Measurements from ENCODE around the gene TOX3.

Gene TOX3

DNA sequence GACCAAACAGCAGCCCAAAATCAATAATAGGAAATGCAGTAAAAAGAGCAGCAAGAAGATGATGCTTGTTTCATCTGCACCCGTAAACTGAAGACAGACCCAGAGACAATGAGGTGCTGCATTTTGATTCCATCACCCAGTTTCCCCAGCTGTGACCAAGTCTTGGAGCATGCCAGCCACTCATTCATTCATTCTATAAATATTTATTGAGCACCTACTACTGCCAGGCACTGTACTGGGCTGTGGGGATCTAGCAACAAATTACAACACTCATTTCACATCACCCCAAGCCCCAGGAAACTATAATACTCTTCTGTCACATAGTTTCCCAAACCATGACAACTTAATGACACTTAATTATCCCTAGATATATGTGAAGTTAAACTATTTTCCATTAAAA lies 79.2 kb downstream of the TOX3 start:
- H3K36me3 ChIP-seq (ENCODE audit: control insufficient read depth, insufficient read depth, low read length), result no peaks in the 10 kb centered on the region
- no peak overlapping the region for H3K4me3 ChIP-seq (ENCODE audit: low read length)
- H3K27ac ChIP-seq (ENCODE audit: low read depth, low read length), result no peak overlapping the region
- no peaks in the 10 kb centered on the region for H3K4me1 ChIP-seq (ENCODE audit: control insufficient read depth, insufficient read depth, low read length)
- no peak overlapping the region for H3K9ac ChIP-seq (ENCODE audit: low read length)
- no peaks in the 10 kb centered on the region for H3K27me3 ChIP-seq (ENCODE audit: control insufficient read depth, insufficient read depth, low read length)

DNA sequence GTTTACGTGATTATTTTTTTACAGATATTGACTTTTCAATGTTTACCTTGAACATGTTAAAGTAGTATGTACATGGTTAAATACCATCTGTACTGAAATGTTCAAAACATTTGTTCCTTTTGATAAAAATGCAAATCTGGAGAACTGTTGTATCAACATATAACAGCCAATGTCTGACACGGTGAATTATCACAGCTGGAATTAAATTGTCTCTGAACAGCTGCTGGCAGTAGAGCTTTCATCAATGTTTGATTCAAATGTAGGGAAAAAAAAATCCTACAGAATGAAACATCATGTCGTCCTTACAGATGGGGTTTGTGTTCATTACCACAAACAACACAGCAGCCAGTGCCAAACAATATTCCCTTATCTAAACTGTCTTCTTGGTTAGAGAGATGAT lies 79.9 kb downstream of the TOX3 start:
- no peaks in the 10 kb centered on the region for H3K27me3 ChIP-seq (ENCODE audit: control insufficient read depth, insufficient read depth, low read length)
- H3K36me3 ChIP-seq (ENCODE audit: control insufficient read depth, insufficient read depth, low read length), result no peaks in the 10 kb centered on the region
- no peak overlapping the region for H3K27ac ChIP-seq (ENCODE audit: low read depth, low read length)
- H3K4me1 ChIP-seq (ENCODE audit: control insufficient read depth, insufficient read depth, low read length), result no peaks in the 10 kb centered on the region
- H3K4me3 ChIP-seq (ENCODE audit: low read length), result no peak overlapping the region
- H3K9ac ChIP-seq (ENCODE audit: low read length), result no peak overlapping the region

DNA sequence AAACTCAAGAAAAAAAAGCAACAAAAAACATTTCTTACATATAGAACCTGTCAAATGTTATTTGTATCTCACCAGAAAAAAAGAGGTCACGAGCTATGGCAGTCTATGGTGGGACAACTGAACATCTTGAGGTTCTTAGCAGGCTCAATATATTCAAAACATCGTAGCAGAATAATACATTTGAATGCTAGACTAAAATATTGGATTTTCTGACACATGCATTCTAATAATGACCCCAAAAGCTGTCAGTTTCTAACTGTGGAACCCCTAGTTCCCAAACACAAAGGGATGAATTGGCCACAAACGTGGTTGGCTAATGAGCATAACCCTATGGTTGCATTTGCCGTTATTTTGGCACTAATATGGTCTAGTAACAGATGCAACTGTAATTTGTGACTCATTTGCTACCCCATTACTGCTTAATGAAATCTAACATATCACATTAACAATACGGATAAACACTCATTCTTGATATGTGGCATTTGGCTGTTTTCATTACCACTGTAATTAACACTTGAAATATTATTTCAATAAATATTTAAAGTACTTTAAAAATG lies 81.2 kb downstream of the TOX3 start:
- Histone ChIP-seq H3K9ac (ENCODE audit: low read length) (no peak overlapping the region), H3K27ac (ENCODE audit: low read depth, low read length) (no peak overlapping the region), H3K4me1 (ENCODE audit: control insufficient read depth, insufficient read depth, low read length) (no peaks in the 10 kb centered on the region), H3K4me3 (ENCODE audit: low read length) (no peak overlapping the region), H3K36me3 (ENCODE audit: control insufficient read depth, insufficient read depth, low read length) (no peaks in the 10 kb centered on the region), H3K27me3 (ENCODE audit: control insufficient read depth, insufficient read depth, low read length) (no peaks in the 10 kb centered on the region)

DNA sequence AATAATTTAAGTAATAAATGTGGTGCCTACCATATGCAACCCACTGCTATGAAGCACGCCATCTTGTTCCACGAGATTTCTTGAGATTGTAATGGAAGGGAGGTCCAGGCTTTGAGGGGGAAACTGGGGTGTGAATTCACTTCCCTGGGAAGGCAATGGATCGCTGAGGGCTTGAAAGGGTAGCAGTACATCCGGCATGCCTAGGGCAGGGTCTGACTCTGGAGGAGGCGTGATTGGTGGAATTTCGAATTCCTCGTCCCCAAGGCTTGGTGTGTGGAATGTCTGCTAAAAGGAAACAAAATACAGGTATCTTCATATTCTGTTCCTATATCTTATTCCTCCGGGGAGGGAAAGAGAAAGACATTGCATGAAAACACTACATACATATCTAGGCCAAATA lies 83.0 kb downstream of the TOX3 start:
- H3K4me1 ChIP-seq (ENCODE audit: control insufficient read depth, insufficient read depth, low read length), result no peaks in the 10 kb centered on the region
- no peak overlapping the region for H3K4me3 ChIP-seq (ENCODE audit: low read length)
- H3K36me3 ChIP-seq (ENCODE audit: control insufficient read depth, insufficient read depth, low read length), result no peaks in the 10 kb centered on the region
- no peak overlapping the region for H3K27ac ChIP-seq (ENCODE audit: low read depth, low read length)
- H3K27me3 ChIP-seq (ENCODE audit: control insufficient read depth, insufficient read depth, low read length), result no peaks in the 10 kb centered on the region
- no peak overlapping the region for H3K9ac ChIP-seq (ENCODE audit: low read length)

GRCh38 chr16:52462816-52463215 lies 84.1 kb downstream of the TOX3 start:
- H3K27ac ChIP-seq (ENCODE audit: low read depth, low read length), result no peak overlapping the region
- H3K4me3 ChIP-seq (ENCODE audit: low read length), result no peak overlapping the region

DNA sequence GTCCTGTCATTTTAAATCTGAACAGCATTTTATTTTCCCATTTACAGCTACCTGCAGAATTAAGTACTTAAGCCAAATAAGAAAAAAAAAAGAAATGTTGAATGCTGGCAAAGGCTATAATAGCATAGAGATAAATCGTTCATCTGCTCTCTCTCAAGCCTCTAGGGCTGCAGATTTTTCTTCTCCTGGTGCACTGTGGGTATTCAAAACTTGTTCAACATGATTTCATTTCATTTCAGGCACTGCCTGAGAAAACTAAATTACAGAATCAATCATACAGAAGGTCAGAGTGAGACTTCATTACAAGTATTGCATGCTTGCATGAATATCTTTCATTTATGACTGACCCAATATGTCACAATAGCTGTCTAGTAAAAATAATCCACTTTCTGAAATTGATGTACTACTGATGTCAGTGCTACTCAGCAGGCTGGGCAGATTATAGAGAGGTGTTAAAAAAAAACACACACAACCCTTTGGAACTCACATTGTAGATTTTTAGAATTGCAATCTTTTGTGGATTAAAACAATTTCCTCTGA lies 86.2 kb downstream of the TOX3 start:
- Histone ChIP-seq H3K9ac (ENCODE audit: low read length) (no peak overlapping the region), H3K27me3 (ENCODE audit: control insufficient read depth, insufficient read depth, low read length) (no peaks in the 10 kb centered on the region), H3K36me3 (ENCODE audit: control insufficient read depth, insufficient read depth, low read length) (no peaks in the 10 kb centered on the region), H3K27ac (ENCODE audit: low read depth, low read length) (no peak overlapping the region), H3K4me1 (ENCODE audit: control insufficient read depth, insufficient read depth, low read length) (no peaks in the 10 kb centered on the region), H3K4me3 (ENCODE audit: low read length) (no peak overlapping the region)

More at GRCh38 chr16:52462816-52463215, 84.1 kb downstream of the TOX3 start:
- Histone ChIP-seq H3K4me1 (ENCODE audit: control insufficient read depth, insufficient read depth, low read length) (no peaks in the 10 kb centered on the region), H3K36me3 (ENCODE audit: control insufficient read depth, insufficient read depth, low read length) (no peaks in the 10 kb centered on the region), H3K9ac (ENCODE audit: low read length) (no peak overlapping the region), H3K27me3 (ENCODE audit: control insufficient read depth, insufficient read depth, low read length) (no peaks in the 10 kb centered on the region)

DNA sequence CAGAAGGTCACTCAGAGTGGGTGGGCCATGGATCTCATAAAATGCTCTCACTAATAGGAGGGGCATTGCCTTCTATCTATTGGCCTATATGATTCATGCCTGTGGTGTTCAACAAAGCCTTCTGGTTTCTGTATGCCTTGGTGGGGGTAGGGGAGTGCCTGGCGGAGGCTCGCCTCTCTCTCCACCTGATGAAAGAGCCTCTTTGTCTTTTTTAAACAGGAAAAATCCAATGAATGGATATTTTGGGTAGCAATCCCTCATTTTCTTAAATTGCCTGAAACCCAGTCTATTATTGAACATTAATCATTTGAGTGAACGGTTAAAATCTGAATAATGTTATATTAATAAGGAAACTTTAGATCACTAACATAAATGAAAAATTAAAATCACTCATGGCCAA lies 90.6 kb downstream of the TOX3 start:
- H3K36me3 ChIP-seq (ENCODE audit: control insufficient read depth, insufficient read depth, low read length), result no peaks in the 10 kb centered on the region
- no peak overlapping the region for H3K27ac ChIP-seq (ENCODE audit: low read depth, low read length)
- no peaks in the 10 kb centered on the region for H3K27me3 ChIP-seq (ENCODE audit: control insufficient read depth, insufficient read depth, low read length)
- H3K9ac ChIP-seq (ENCODE audit: low read length), result no peak overlapping the region
- H3K4me1 ChIP-seq (ENCODE audit: control insufficient read depth, insufficient read depth, low read length), result no peaks in the 10 kb centered on the region
- H3K4me3 ChIP-seq (ENCODE audit: low read length), result no peak overlapping the region

DNA sequence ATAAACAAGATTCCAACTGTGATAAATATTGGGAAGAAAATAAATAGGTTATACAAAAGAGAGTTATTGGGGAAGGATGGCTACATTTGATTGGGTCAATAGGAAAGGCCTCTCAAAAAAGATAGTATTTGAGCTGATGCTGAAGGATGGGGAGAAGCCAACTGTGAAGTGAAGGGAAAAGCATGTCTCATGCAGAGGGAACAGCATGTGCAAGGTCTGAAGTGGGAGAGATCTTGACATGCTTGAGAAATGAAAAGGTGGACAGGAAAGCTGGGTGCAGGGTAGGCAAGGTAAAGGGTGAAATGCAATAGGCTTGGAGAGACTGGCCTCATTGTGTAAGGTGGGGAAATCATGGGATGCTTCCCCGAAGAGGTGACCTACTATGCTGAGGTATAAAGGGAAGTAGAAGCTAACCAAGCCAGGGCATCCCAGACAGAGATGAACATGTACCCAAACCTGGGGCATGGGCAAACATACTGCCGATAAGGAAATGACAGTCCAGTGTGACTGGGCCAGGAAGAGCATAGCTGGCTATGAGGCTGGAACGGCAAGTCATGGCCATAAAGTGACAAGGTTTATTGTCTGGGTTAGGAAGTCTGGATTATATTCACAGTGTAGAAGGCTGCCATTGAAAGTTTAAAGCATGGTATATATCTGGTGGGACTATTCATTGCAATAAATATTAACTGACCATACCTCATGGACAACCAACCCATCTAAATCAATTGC lies 91.2 kb downstream of the TOX3 start:
- Histone ChIP-seq H3K36me3 (ENCODE audit: control insufficient read depth, insufficient read depth, low read length) (no peaks in the 10 kb centered on the region), H3K4me1 (ENCODE audit: control insufficient read depth, insufficient read depth, low read length) (no peaks in the 10 kb centered on the region), H3K9ac (ENCODE audit: low read length) (no peak overlapping the region), H3K27ac (ENCODE audit: low read depth, low read length) (no peak overlapping the region), H3K27me3 (ENCODE audit: control insufficient read depth, insufficient read depth, low read length) (no peaks in the 10 kb centered on the region), H3K4me3 (ENCODE audit: low read length) (no peak overlapping the region)

- H3K9ac ChIP-seq (ENCODE audit: low read length), result no peak overlapping the region
- H3K4me3 ChIP-seq (ENCODE audit: low read length), result no peak overlapping the region
- no peaks in the 10 kb centered on the region for H3K4me1 ChIP-seq (ENCODE audit: control insufficient read depth, insufficient read depth, low read length)
- H3K27me3 ChIP-seq (ENCODE audit: control insufficient read depth, insufficient read depth, low read length), result no peaks in the 10 kb centered on the region
- H3K36me3 ChIP-seq (ENCODE audit: control insufficient read depth, insufficient read depth, low read length), result no peaks in the 10 kb centered on the region
- H3K27ac ChIP-seq (ENCODE audit: low read depth, low read length), result no peak overlapping the region
Observed at GRCh38 chr16:52453644-52454043, 93.3 kb downstream of the TOX3 start.

- Histone ChIP-seq H3K27me3 (ENCODE audit: control insufficient read depth, insufficient read depth, low read length) (no peaks in the 10 kb centered on the region), H3K4me1 (ENCODE audit: control insufficient read depth, insufficient read depth, low read length) (no peaks in the 10 kb centered on the region), H3K9ac (ENCODE audit: low read length) (no peak overlapping the region), H3K27ac (ENCODE audit: low read depth, low read length) (no peak overlapping the region), H3K4me3 (ENCODE audit: low read length) (no peak overlapping the region), H3K36me3 (ENCODE audit: control insufficient read depth, insufficient read depth, low read length) (no peaks in the 10 kb centered on the region)
Observed at GRCh38 chr16:52451971-52452421, 94.9 kb downstream of the TOX3 start.

DNA sequence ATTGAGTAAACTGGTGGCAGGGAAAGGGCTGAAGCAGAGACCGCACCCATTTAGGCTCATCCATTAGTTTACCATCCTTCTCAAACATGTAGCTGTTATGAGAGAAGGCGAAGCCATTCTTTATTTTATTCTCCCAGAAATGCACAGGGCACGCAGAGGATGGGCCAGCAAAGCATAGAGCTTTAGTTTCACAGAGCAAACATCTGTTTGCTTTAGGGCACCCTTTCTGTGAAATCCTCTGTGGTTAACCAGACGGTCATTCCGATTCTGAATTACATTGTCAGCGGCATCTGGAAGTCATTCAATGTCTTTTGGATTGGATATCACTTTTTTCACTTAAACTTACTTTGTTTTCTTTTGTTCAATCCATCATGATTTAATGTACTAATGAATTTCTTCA lies 96.0 kb downstream of the TOX3 start:
- Histone ChIP-seq H3K4me1 (ENCODE audit: control insufficient read depth, insufficient read depth, low read length) (no peaks in the 10 kb centered on the region), H3K36me3 (ENCODE audit: control insufficient read depth, insufficient read depth, low read length) (no peaks in the 10 kb centered on the region), H3K27me3 (ENCODE audit: control insufficient read depth, insufficient read depth, low read length) (no peaks in the 10 kb centered on the region), H3K27ac (ENCODE audit: low read depth, low read length) (no peak overlapping the region), H3K9ac (ENCODE audit: low read length) (no peak overlapping the region), H3K4me3 (ENCODE audit: low read length) (no peak overlapping the region)

DNA sequence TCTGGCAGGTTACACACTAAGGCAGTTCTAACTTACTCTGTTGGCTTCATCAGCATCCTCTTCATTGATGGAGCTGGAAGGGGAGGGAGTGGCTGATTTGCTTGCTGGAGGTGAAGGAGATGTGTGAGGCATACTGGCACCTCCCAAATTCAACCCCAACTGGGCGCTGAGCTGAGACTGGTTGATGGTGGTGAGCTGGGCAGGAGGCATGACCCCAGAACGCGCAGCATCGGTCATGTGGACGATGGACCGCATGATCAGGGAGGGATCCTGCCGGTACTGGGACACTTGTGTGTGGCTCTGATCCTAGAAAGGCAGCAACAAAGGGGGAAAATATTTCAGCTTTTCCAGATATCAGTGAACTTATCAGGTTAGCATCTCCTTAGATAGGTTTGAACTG lies 96.7 kb downstream of the TOX3 start:
- Histone ChIP-seq H3K4me3 (ENCODE audit: low read length) (no peak overlapping the region), H3K27ac (ENCODE audit: low read depth, low read length) (no peak overlapping the region), H3K36me3 (ENCODE audit: control insufficient read depth, insufficient read depth, low read length) (no peaks in the 10 kb centered on the region), H3K4me1 (ENCODE audit: control insufficient read depth, insufficient read depth, low read length) (no peaks in the 10 kb centered on the region), H3K9ac (ENCODE audit: low read length) (no peak overlapping the region), H3K27me3 (ENCODE audit: control insufficient read depth, insufficient read depth, low read length) (no peaks in the 10 kb centered on the region)

GRCh38 chr16:52446080-52446479 lies 100.9 kb downstream of the TOX3 start:
- Histone ChIP-seq H3K4me3 (ENCODE audit: low read length) (no peak overlapping the region), H3K36me3 (ENCODE audit: control insufficient read depth, insufficient read depth, low read length) (no peaks in the 10 kb centered on the region), H3K9ac (ENCODE audit: low read length) (no peak overlapping the region), H3K27me3 (ENCODE audit: control insufficient read depth, insufficient read depth, low read length) (no peaks in the 10 kb centered on the region), H3K4me1 (ENCODE audit: control insufficient read depth, insufficient read depth, low read length) (no peaks in the 10 kb centered on the region), H3K27ac (ENCODE audit: low read depth, low read length) (no peak overlapping the region)

Measured in rectal smooth muscle tissue (tissue), 1 donor.